Limb (tissue), 2 donors: ENCODE results near the gene PPP2R3B.
"Not testable (repeated sequence)": the region's sequence is repeated elsewhere in the genome, so short reads cannot be mapped to it uniquely, and the experiment has no call there.

Experiments
- DNase-seq, 2 donors: peaks; one replicate each; pipeline ENCODE4 v3.0.0-alpha.2; 2016; ENCODE audit errors: extremely low spot score in 2 of 2

Gene PPP2R3B

GRCh38 chrX:353566-354535, 32.9 kb downstream of the PPP2R3B start:
- no peak for DNase-seq

- no peak for DNase-seq
Observed at GRCh38 chrX:352582-353314, 34.0 kb downstream of the PPP2R3B start.

- no peak for DNase-seq
Observed at GRCh38 chrX:352181-352580, 34.5 kb downstream of the PPP2R3B start.

GRCh38 chrX:351736-352135, 35.0 kb downstream of the PPP2R3B start:
- no peak for DNase-seq

GRCh38 chrX:351324-351641, 35.4 kb downstream of the PPP2R3B start:
- not testable (repeated sequence) for DNase-seq

GRCh38 chrX:350534-351323, 36.0 kb downstream of the PPP2R3B start:
- no peak for DNase-seq

- no peak for DNase-seq
Observed at GRCh38 chrX:350148-350533, 36.6 kb downstream of the PPP2R3B start.

GRCh38 chrX:349702-350101, 37.0 kb downstream of the PPP2R3B start:
- no peak for DNase-seq

GRCh38 chrX:349196-349595, 37.5 kb downstream of the PPP2R3B start:
- no peak for DNase-seq

- no peak for DNase-seq
Observed at GRCh38 chrX:348461-349117, 38.1 kb downstream of the PPP2R3B start.

- DNase-seq = no peak
Observed at GRCh38 chrX:347351-348117, 39.2 kb downstream of the PPP2R3B start.

GRCh38 chrX:346034-346813, 40.5 kb downstream of the PPP2R3B start:
- no peak for DNase-seq

GRCh38 chrX:345020-345925, 41.4 kb downstream of the PPP2R3B start:
- no peak for DNase-seq

- no peak for DNase-seq
Observed at GRCh38 chrX:344371-344901, 42.3 kb downstream of the PPP2R3B start.

- DNase-seq = no peak
Observed at GRCh38 chrX:341541-342101, 45.1 kb downstream of the PPP2R3B start.

- DNase-seq = no peak
Observed at GRCh38 chrX:340641-341423, 45.9 kb downstream of the PPP2R3B start.

- DNase-seq = no peak
Observed at GRCh38 chrX:340121-340520, 46.6 kb downstream of the PPP2R3B start.
